NCI-H526 treated with DMSO at 0.1 percent for 48 hours (cell line): ENCODE measurements around the gene SLC39A8.
"Not testable (repeated sequence)": the region's sequence is repeated elsewhere in the genome, so short reads cannot be mapped to it uniquely, and the experiment has no call there.

ENCODE experiments used
- DNase-seq: peaks from one replicate; lab custom pipeline; 2025; lab: John Stamatoyannopoulos, UW

SLC39A8 gene

DNA sequence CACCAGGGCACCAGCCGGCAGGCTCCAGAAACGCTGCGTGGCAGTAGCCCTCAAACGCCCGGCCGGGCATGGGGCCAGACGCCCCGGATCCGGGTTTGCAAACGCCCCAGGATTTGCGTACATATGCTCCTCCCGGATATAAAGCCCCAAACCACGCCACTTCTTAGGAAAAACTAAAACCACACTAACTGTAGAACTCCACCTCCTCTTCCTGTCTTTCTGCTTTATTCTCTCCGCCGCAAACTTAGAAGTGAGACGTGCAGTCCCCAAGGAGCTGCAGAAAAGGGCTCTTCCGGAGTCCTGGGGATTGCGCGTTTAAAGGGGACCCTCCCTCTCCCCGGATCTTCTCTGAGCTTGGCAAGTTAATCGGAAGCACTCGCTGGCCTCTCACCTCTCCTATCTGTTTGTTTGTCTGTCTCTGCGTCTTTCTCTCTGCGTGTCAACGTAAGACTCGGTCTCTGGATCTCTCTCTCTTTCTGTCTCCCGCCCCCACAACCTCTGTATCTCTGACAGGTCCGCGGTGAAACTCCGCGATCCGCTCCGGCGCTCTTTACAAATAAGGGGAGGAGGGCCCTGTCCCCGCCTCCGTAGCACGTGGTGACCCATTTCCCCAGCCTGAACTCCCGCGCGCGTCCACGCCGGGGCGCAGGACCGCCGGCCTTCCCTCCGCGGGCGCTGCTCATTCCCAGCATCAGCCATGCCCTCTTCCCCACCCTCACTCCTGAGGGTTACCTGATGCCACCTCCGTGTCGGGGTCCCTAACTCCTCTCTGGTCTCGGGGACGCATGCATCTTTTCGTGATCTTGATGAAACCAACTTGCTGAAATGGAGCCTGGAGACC is at the start of gene SLC39A8:
SLC39A8 (minus strand) TSS at position 529 of the 841 bp plus-strand sequence. CDS start 820 bp downstream, outside the sequence.
- DNase-seq = peak; percentile 66

DNA sequence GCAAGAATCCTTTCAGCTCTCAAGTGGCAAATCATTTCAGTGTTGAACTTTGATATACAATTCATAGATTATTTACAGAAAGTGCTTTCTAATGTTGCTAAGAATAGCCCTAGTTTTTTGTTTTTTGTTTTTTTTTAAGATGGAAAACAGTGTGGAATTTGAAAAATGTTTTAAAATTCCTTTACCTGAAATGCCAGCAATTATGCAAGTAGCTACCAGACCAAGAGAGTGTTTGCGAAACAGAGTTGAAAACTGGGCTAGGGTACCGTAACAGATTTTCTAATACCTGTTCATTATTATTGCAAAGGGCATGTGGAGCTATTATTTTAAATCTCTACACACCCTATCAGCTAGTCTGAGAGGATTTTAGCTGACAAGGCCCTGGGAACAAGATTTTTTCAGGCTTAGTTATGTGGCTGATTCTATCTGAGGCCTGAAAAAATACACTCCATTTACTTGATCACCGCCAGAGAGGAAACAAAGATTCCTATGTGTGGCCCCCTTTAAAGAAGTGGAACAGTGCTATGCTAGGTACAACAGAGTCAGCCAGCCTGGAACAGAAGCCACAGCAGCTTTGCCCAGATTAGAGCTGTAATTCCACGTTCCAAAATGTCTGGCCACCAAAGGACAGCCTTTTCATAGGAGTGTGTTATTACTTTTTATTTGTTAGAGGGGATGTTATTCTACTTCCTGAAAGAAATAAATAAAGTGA is 46.9 kb upstream of the SLC39A8 start:
- DNase-seq = no peak

DNA sequence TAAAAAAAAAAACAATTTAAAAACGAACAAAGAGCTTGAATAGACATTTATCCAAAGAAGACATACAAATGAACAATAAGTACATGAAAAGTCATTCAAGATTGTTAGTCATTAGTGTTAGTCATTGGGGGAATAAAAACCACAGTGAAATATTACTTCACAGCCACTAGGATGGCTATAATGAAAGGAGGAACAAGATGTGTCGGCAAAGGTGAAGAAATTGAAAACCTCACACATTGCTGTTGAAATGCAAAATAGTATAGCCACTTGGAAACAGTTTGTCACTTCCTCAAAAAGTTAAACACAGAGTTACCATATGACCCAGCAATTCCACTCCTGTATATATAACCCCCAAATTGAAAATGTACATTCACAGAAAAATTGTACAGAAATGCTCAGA is 45.2 kb upstream of the SLC39A8 start:
- no peak for DNase-seq

DNA sequence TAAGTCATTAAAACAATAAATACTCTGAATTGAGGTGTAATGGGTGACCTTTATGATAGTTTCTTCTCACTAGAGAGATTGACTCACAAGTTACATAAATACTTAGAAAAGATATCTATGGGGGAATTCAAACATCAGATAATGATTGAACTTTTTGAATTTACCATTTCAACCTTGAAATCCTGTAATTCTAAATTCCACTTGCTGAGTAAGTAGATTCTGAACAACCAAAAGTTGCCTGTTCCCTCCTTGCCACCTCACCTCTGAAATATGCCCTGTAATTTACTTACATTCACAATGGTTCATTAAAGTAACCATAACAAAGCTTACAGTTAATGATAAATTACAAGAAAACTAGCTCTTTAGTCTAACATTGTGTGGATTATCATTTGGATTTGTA is 43.3 kb upstream of the SLC39A8 start:
- DNase-seq = no peak

DNA sequence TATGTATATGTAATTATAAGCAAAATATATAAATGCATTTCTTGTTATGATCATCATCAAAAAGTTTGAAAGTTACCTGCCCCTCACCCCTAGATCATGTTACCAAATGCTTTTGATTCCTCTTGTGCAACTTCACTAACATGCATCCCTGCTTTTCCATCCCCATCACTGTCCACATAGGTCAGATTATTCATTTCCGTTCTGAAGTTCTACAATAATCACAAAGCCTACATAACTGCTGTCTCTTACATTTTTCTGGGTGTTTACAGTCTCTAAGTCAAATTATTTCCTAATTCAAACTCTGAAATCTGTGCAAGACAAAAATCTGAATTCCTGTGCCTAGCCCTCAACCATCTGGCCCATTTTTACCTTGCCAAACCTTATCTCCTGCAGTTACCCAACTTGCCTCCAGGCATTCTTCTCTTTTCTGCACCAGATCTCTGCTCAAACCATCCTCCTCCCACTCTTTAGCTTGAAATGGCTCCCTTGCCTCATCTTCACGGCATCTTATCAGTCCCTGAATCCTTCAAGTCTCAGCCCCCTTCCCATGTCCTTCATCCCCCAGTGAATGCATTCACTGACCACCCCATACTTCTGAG is 42.4 kb upstream of the SLC39A8 start:
- DNase-seq = no peak

DNA sequence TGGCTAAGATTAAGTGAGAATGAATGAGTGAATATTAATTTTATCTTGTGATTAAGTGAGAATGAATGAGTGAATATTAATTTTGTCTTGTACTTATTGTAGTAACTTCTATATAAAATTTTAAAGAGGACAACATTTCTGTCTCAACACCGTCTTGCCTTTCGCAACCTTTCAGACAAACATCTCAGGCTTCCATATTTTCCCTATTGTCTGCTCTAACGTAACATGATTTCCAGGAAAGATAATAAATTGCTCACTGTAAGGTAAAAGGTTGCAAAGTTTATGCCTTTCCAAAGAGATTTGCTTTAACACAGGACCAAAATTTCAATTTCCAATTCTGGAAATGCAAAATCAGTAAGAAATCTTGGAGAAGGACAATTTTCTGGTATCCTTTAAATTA is 41.7 kb upstream of the SLC39A8 start:
- DNase-seq = no peak

DNA sequence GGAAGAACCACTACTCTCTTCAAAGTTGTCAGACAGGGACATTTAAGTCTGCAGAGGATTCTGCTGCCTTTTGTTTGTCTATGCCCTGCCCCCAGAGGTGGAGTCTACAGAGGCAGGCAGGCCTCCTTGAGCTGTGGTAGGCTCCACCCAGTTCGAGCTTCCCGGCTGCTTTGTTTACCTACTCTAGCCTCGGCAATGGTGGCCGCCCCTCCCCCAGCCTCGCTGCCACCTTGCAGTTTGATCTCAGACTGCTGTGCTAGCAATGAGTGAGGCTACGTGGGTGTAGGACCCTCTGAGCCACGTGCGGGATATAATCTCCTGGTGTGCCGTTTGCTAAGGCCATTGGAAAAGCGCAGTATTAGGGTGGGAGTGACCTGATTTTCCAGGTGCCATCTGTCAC is 35.0 kb upstream of the SLC39A8 start:
- not testable (repeated sequence) for DNase-seq

DNA sequence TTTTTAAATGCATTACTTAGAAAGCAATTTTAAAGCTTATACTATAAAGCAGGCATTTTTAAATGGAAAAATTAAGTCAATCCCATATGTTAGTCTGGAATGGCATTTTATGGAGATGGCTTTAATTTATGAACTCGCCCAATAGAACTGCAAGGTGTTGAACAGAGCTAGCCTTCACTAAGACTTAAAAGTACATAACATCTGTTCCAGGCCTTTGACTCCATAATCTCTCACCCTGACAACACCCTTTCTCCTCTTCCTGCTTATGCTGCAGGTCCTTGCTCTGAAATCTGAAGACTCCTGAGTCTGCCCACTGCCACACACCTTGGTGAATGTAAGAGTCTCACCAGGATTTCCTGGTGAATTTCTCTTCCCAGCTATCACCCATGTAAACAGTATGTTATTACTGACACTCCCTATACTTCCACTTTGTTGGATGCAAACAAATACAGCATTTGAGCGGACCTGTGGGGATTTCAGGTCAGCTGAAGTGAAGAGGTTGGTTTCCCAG is 17.7 kb upstream of the SLC39A8 start:
- DNase-seq = no peak

DNA sequence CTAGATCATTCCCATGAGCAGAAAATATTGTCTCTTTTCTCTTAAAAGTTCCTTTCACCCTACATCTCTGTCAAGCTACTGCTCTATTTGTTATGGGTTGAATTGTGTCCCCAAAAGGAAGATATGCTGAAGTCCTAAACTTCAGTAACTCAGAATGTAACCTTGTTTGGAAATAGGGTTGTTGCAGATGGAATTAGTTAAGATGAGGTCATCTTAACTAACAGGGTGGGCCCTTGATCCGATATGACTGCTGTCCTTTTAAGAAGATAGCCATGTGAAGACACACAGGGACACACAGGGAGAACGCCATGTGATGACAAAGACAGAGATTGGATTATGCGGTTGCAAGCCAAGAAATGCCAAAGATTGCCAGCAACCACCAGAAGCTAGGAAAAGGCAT is 12.8 kb upstream of the SLC39A8 start:
- no peak for DNase-seq

DNA sequence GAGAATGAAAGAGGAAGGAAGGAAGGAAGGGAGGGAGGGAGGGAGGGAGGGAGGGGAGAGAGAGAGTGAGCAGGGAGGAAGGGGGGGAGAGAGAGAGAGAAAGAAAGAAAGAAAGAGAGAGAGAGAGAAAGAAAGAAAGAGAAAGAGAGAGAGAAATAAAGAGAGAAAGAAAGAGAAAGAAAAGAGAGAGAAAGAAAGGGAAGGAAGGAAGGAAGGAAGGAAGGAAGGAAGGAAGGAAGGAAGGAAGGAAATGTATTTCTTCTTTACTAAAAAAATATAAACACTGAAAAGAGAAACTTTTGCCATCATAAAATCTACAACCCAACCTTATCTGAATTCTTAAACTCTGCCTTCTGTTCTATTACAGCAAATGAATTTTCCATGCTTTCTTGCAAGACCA is 12.4 kb upstream of the SLC39A8 start:
- not testable (repeated sequence) for DNase-seq

DNA sequence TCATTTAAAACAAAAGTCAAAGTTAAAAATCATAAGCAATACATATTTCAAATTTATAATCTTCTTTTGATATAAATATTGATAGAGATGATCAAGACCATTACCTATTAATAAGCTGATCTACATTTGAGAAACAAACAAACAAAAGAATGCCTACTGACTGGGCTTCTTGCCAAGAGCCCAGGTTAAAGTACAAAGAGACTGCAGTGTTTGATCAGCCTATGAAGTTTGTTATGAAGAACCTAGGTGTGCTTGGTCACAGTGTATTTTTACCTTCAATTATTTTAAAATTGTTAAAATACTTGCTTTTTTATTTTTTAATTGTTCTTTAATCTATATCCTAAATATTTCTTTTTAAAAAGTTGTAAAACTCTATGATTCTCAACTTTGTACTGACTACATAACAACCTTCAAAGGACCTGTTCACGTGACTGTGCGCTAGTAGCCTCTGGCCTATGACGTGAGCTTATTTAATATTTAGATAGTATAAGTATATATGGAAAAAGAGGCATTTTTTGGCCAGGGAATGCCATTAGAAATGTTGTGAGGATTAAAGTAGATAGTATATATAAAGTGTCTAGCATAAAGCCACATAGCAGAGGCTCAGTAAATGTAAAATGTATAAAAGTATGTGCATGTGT is 11.4 kb upstream of the SLC39A8 start:
- no peak for DNase-seq

DNA sequence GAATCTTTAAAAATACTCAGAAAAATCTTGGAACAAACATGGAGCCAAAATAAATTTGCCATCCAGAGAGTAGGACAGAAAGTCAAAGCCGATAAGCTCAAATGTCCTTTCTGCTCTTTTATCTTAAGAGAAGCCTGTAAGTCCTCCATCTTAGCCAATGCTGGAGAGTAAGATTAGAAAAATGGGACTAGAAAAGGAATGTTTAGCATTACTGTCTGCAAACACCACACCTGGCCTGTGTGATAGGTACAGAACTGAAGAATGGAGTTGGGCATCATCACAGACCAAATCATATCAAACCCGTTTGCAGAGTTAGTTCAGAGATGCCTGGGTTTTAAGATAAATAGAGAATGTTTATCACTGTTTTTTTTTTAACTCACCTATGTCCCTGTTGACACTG is 10.5 kb upstream of the SLC39A8 start:
- no peak for DNase-seq

DNA sequence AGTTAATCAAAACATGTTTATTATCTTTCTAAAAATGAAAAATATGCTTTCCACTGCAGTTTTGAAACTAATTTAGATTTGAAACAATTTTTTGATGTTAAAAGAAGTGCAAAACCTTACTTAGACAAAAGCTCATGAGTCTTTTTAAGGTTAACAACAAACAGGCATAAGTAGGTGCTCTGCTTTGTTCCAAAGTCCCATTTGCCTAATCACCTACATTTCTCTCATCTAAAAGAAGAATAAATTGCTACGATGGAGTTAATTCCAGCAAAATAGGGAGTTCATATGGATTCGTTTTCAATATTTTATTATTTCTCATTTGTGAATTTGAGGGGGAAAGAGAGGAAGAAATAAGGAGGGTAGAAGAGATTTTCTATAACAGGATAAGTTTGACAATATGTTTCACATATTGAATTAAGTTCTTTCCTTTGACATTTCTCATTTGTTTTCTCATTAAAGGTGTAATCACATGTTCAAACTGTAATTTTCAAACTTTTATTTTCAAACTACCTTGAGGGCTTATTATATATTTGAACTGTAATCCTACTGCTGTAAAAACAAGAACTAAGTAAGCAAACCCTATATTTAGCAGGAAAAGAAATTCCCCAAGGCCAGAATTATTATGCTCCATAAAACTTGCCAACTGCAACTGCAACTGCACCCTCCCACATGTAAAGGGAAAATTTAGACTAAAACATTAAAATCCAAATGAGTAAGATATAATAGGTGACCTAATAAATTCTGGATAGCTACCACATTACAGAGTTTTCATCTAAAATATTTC is 9.6 kb upstream of the SLC39A8 start:
- DNase-seq = no peak

DNA sequence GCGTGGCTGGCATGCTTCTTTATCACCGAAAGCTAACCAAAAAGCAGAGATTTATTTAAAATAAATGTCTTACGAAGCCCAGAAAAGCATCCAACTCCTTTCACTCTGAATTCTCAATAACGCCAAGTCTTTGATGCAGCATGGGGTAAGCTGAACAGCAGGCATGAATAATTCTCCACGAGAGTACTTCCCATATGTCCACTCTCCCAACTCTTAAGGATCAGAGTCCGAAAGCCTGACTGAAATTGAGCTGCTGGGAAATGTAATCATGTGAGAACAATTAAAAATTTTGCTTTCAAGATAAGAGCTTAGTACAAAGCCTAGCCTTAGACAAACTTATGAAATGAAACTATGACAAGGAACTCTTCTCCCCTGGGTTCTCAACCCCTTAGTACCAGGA is 7.5 kb upstream of the SLC39A8 start:
- no peak for DNase-seq

DNA sequence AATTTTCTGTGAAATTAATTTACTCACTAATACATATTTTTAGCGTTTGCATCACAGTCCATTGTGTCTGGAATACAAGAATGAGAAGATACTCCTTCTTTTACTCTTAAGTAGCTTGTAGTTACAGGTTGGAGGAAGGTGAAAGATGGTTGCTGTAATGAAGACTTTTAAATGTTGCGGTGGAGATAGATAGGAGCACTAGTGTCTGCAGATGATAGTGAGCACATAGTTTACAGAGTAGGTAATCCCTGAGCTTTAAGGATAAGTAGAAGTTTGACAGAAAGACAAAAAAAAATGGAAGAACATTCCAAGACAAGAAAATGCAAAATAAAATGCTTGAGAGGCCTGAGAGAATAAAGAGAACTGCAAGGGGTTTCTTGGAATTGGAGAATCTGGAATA is 5.4 kb upstream of the SLC39A8 start:
- DNase-seq = no peak

DNA sequence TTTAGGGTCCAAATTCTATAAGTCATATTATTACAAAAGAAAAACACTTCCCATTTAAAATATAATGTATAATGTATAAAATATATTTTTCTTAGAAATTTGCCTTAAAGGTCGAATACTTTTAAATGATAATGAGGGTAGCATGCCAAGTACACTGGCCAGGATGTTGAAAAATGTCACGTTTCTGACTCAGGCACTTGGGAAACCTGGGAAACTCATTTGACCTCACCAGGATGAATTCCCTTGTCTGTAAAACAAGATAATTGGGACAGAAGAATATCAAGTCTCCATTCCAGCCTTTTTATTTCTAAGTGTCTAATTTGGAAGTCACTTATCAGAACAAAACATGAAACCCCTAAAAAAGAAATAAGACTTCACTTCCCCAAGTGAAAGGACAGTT is 3.4 kb upstream of the SLC39A8 start:
- no peak for DNase-seq

DNA sequence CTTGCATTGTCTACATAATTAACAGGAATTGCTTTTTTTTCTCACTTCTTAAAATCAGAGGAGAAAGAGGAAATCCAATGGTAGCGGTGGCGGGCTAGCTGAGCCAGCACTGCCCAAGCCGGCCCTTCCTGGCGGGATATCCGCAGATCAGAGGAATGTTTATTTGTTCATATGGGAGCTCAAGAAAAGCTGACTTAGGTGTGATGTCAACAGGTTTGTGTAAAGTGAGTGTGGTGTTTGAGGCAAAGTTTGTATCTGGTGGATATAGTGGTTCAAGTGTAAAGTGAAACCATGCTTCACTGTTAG is 466 bp upstream of the SLC39A8 start:
- DNase-seq = no peak

DNA sequence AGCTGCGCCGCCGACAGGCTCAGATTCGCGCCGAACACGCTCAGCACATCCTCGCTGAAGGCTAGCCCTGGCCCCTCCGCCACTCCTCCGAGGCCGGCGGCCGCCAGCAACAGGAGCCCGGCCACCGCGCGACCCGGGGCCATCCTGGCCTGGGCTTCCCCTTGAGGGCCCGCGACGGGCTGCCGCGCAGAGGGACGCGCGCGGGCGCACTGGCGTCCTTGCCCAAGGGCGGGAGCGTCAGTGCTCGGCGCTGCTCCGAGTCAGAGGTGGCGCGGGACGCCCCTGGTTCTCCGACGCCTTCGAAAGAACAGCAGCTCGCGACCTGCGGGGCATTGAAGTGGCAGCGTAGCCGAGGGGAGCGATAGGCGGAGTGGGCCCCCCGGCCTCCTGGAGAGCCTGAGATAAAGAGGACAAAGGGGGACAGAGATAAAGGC is 745 bp downstream of the SLC39A8 start:
- peak; percentile 39 for DNase-seq

DNA sequence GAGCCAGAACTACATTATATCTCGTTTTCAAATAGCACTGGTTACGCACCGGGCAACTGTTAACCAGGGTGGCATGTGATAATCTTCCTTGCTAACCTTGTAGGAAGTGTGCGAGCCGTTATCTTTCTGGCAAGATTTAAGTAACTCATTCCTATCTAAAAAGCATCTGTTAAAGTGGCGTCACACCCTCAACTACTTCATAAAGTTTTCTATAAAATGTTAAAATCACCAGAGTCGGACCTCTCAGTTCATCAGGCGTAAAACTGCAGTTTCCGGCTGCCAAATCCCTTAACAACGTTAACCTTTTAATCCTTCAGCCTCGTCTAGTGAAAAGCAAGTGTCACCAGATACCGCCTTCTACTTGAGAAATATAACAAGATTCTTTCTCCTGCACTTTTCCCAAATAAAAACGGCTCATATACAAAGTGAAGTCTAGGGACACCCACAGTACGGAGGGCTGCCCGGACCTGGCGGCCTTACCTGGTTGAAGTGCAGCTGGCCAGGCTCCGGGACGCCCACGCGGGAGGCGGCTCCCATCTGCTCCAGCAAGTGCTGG is 1.2 kb downstream of the SLC39A8 start:
- no peak for DNase-seq

DNA sequence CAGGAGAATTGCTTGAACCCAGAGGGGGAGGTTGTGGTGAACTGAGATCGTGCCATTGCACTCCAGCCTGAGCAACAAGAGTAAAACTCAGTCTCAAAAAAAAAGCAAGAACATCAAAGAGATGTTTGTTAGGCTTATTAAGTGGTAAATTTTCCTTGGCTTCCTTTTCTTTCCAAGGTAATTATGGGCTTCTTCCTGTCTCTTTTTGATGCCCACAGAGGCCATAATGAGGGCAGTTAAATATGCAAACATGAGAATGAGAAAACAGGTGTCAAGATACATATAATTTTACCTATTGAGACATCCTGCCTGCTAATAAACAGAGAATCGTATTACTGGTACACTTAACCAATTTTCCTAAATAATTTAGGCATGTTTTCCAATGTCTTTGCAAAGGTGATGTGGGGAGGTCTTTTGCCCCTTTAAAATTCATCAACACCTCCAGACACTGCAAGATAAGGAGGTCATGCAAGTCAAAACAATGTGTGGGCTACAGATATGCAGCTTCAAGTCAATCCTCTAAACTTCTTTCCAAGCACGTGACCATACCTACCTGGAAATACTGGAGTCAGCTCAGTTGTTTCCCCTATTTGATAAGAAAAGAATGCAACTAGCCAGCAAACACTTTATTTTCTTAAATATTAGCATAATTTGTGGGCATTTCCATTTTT is 2.7 kb downstream of the SLC39A8 start:
- DNase-seq = no peak

DNA sequence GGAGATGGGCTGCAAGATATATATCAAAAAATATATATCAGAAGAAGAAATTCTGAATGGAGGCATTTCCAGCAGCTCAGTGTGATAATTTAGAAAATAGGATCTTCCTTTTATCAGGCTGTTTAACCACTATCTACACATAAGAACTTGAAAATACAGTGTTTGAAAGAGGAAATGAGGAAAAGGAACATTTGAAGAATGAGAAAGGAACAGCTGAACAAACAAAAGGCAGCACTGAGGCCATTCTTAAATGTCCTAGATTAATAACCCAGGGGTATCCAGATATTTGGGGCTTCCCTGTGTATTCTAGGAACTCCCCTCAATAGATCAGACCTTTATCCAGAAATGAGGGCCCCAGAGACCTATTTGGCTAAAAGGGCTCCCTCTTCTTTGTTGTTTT is 4.1 kb downstream of the SLC39A8 start:
- no peak for DNase-seq
